GM12892 (cell line): Measurements from ENCODE around the gene JDP2.

Source experiments
- POLR2A ChIP-seq: IDR thresholded peaks from 2 replicates; pipeline ENCODE4 v1.6.1; 2011; ENCODE audit warnings: low read depth, low read length, control low read depth
- POLR2AphosphoS5 ChIP-seq: IDR thresholded peaks from 2 replicates; pipeline ENCODE4 v1.6.1; 2011; ENCODE audit warnings: low read depth, low read length, control low read depth

- TF ChIP-seq POLR2A = no peak
- TF ChIP-seq POLR2AphosphoS5 = no peak
These were observed 21.9 kb downstream of the JDP2 start for GRCh38 chr14:75449696-75450095.
